Measurements from ENCODE around the gene SMYD3. TPM values are rescaled to one million over a fixed set of nuclear protein-coding genes. Genes with fewer than 3 reads are reported as not detected.

Gene SMYD3
- total RNA-seq, 1 experiment from 2014 or later, result 17.4 TPM

- no peaks in the 10 kb centered on the region for H3K27me3 ChIP-seq (ENCODE audit: control insufficient read depth, insufficient read depth, low read length)
- ATAC-seq, result no peak
- ChIA-PET CTCF (no interaction called here), POLR2A (no interaction called here)
- BruUV-seq (replicated peaks), result no TSS peak
- in situ Hi-C loops (cut with HindIII; ENCODE audit: low pct_unique_long_range_greater_than_20kb, low sequenced_read_pairs) (no loop called here), intact Hi-C loops (cut with micrococcal nuclease; ENCODE audit: unreplicated experiment) (no loop called here)
- no peak overlapping the region for H3K27ac ChIP-seq (ENCODE audit: low read length)
- no peak for DNase-seq (ENCODE audit: low read depth, low spot score)
- TF ChIP-seq CTCF (IDR thresholded peaks at IDR 0.05), result no peak
- no peak overlapping the region for H3K4me3 ChIP-seq (ENCODE audit: low read depth in 2 of 2, low read length in 2 of 2)
- no peaks in the 10 kb centered on the region for H3K36me3 ChIP-seq (ENCODE audit: control insufficient read depth, insufficient read depth, low read length)
- H3K9me3 ChIP-seq (ENCODE audit: control insufficient read depth, insufficient read depth, low read depth, low read length), result no peaks in the 10 kb centered on the region
- no peaks in the 10 kb centered on the region for H3K4me1 ChIP-seq (ENCODE audit: control insufficient read depth, insufficient read depth, low read length)
Measured at GRCh38 chr1:246086191-246086590, 420.9 kb downstream of the SMYD3 start.

GRCh38 chr1:246083416-246083815, 423.7 kb downstream of the SMYD3 start:
- Histone ChIP-seq H3K27ac (ENCODE audit: low read length) (no peak overlapping the region), H3K36me3 (ENCODE audit: control insufficient read depth, insufficient read depth, low read length) (no peaks in the 10 kb centered on the region), H3K4me3 (ENCODE audit: low read depth in 2 of 2, low read length in 2 of 2) (no peak overlapping the region), H3K4me1 (ENCODE audit: control insufficient read depth, insufficient read depth, low read length) (no peaks in the 10 kb centered on the region), H3K27me3 (ENCODE audit: control insufficient read depth, insufficient read depth, low read length) (no peaks in the 10 kb centered on the region), H3K9me3 (ENCODE audit: control insufficient read depth, insufficient read depth, low read depth, low read length) (no peaks in the 10 kb centered on the region)
- TF ChIP-seq CTCF (IDR thresholded peaks at IDR 0.05) (no peak), SIN3A (IDR thresholded peaks at IDR 0.05; ENCODE audit: borderline replicate concordance, insufficient read depth, low read depth, low read length) (no peak), TCF7L2 (IDR thresholded peaks at IDR 0.05; ENCODE audit: low read depth, low read length) (no peak), POLR2AphosphoS5 (IDR thresholded peaks at IDR 0.05; ENCODE audit: low read depth, low read length) (no peak), REST (IDR thresholded peaks at IDR 0.05; ENCODE audit: insufficient read depth in 1 of 2, low read depth in 2 of 2, low read length in 1 of 2) (no peak)
- intact Hi-C loops (cut with micrococcal nuclease; ENCODE audit: unreplicated experiment), result no loop called here
- ATAC-seq, result no peak
- no TSS peak for BruUV-seq (replicated peaks)
- CTCF ChIA-PET, result no interaction called here
- in situ Hi-C loops (cut with HindIII; ENCODE audit: low pct_unique_long_range_greater_than_20kb, low sequenced_read_pairs), result no loop called here
- POLR2A ChIA-PET, result no interaction called here
- no peak for DNase-seq (ENCODE audit: low read depth, low spot score)

Measured in Panc1 (cell line).